ENCODE data around the gene NSMCE1.
A peak's percentile ranks its signal among the peaks of the same experiment; 100 is the strongest.

DNA sequence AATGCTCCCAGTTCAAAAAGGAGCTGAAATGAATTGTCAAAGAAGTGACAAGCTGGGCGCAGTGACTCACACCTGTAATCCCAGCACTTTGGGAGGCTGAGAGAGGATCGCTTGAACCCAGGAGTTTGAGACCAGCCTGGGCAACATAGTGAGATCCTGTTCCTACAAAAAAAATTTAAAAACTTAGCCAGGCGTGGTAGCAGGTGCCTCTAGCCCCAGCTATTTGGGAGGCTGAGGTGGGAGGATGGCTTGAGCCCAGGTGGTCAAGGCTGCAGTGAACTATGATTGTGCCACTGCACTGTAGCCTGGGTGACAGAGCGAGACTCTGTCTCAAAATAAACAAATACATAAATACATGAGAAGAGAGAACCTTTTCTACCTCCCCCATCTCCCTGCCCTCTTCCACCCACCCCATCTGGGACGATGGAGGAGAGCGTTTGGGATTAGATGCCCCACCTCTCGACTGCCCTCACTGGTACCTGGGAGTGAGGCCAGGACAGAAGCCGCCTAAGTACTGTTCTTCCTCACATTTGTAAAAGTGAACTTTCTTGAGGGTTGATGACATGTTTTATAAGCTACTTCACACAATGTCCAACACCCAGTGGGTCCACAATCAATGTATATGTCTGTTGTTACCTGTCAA is 47.6 kb upstream of the NSMCE1 start:
- TF ChIP-seq POLR2A (IDR thresholded peaks at IDR 0.05): peak; percentile 69
- TF ChIP-seq, protein P1, sequence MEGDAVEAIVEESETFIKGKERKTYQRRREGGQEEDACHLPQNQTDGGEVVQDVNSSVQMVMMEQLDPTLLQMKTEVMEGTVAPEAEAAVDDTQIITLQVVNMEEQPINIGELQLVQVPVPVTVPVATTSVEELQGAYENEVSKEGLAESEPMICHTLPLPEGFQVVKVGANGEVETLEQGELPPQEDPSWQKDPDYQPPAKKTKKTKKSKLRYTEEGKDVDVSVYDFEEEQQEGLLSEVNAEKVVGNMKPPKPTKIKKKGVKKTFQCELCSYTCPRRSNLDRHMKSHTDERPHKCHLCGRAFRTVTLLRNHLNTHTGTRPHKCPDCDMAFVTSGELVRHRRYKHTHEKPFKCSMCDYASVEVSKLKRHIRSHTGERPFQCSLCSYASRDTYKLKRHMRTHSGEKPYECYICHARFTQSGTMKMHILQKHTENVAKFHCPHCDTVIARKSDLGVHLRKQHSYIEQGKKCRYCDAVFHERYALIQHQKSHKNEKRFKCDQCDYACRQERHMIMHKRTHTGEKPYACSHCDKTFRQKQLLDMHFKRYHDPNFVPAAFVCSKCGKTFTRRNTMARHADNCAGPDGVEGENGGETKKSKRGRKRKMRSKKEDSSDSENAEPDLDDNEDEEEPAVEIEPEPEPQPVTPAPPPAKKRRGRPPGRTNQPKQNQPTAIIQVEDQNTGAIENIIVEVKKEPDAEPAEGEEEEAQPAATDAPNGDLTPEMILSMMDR (IDR thresholded peaks at IDR 0.05): no peak
